ENCODE data around the gene AFF3. TPM values are rescaled to one million over a fixed set of nuclear protein-coding genes. Genes with fewer than 3 reads are reported as not detected.

AFF3 gene
- total and polyA plus RNA-seq, 3 donors from 2014 or later: 18.0 to 34.4 (median 27.1) TPM

- H3K9me3 ChIP-seq: no peaks in the 10 kb centered on the region
- H3K4me3 ChIP-seq: no peak overlapping the region
- no peak overlapping the region for H3K27ac ChIP-seq
- H3K36me3 ChIP-seq (ENCODE audit: low read depth, missing control alignments): no peaks in the 10 kb centered on the region
- DNase-seq: no peak
- no peaks in the 10 kb centered on the region for H3K4me1 ChIP-seq
- intact Hi-C loops (cut with DNase I; ENCODE audit: low total_unique reads): no loop called here
- TF ChIP-seq POLR2A (IDR thresholded peaks at IDR 0.05) (no peak), CTCF (IDR thresholded peaks at IDR 0.05) (no peak)
- no peaks in the 10 kb centered on the region for H3K27me3 ChIP-seq
Measured at GRCh38 chr2:99794414-99794813, 348.0 kb downstream of the AFF3 start.

GRCh38 chr2:99793022-99793421 is 349.4 kb downstream of the AFF3 start:
- 87 to 93% methylated on average over 8 of the region's 8 CpGs for WGBS, 2 donors
- intact Hi-C loops (cut with DNase I; ENCODE audit: low total_unique reads): no loop called here
- no peak for TF ChIP-seq CTCF (IDR thresholded peaks at IDR 0.05)
- no peak for TF ChIP-seq POLR2A (IDR thresholded peaks at IDR 0.05)

GRCh38 chr2:99789849-99790248 is 352.5 kb downstream of the AFF3 start:
- 74 to 76% methylated on average over 1 of the region's 1 CpG for WGBS, 2 donors
- Histone ChIP-seq H3K4me3 (no peak overlapping the region), H3K27ac (no peak overlapping the region), H3K27me3 (no peaks in the 10 kb centered on the region), H3K4me1 (no peaks in the 10 kb centered on the region), H3K36me3 (ENCODE audit: low read depth, missing control alignments) (no peaks in the 10 kb centered on the region), H3K9me3 (no peaks in the 10 kb centered on the region)
- DNase-seq: no peak
- no peak for TF ChIP-seq CTCF (IDR thresholded peaks at IDR 0.05)
- no peak for TF ChIP-seq POLR2A (IDR thresholded peaks at IDR 0.05)
- intact Hi-C loops (cut with DNase I; ENCODE audit: low total_unique reads): no loop called here

More at GRCh38 chr2:99793022-99793421, 349.4 kb downstream of the AFF3 start:
- H3K27me3 ChIP-seq: no peaks in the 10 kb centered on the region
- no peaks in the 10 kb centered on the region for H3K36me3 ChIP-seq (ENCODE audit: low read depth, missing control alignments)
- no peaks in the 10 kb centered on the region for H3K4me1 ChIP-seq
- no peak overlapping the region for H3K27ac ChIP-seq
- no peaks in the 10 kb centered on the region for H3K9me3 ChIP-seq
- H3K4me3 ChIP-seq: no peak overlapping the region
- no peak for DNase-seq

GRCh38 chr2:99787769-99788382 is 354.5 kb downstream of the AFF3 start:
- Histone ChIP-seq H3K4me3 (no peak overlapping the region), H3K27ac (no peak overlapping the region), H3K27me3 (no peaks in the 10 kb centered on the region), H3K36me3 (ENCODE audit: low read depth, missing control alignments) (no peaks in the 10 kb centered on the region), H3K4me1 (no peaks in the 10 kb centered on the region), H3K9me3 (no peaks in the 10 kb centered on the region)
- TF ChIP-seq CTCF (IDR thresholded peaks at IDR 0.05): no peak
- TF ChIP-seq POLR2A (IDR thresholded peaks at IDR 0.05): no peak
- no peak for DNase-seq
- intact Hi-C loops (cut with DNase I; ENCODE audit: low total_unique reads): no loop called here
- 82 to 87% methylated on average over 5 of the region's 5 CpGs for WGBS, 2 donors
